Naive B cell (primary cell): ENCODE results near the gene AFAP1L1. TPM values are rescaled to one million over a fixed set of nuclear protein-coding genes. Genes with fewer than 3 reads are reported as not detected.

Experiments
- polyA plus RNA-seq, 6 donors: library from polyadenylated mRNA; unstranded; fragments of 300-500 nt; fragmentation: Illumina TruSeq; gene quantifications; one replicate each; pipeline ENCODE4 v1.2.3, GENCODE V29; 2021; ENCODE audit warnings: low read depth in 6 of 6

Gene AFAP1L1
- polyA plus RNA-seq, 6 donors from 2014 or later = 0.27 to 0.31 TPM; not detected in 4

Other genes with a start within 250 kb of the AFAP1L1 start
- gene SH3TC2, start 208.8 kb upstream of the AFAP1L1 start, polyA plus RNA-seq = under 1 TPM in 1 of 6 donors, not detected in 5; 0.11 TPM
- under 1 TPM in 3 of 6 donors, not detected in 3; 0.17 to 0.74 (median 0.21) TPM for gene ABLIM3, start 130.4 kb upstream of the AFAP1L1 start, polyA plus RNA-seq
- 1 to 10 TPM in 5 of 6 donors, under 1 TPM in 1; 0.49 to 3.4 (median 2.0) TPM for gene GRPEL2, start 73.6 kb downstream of the AFAP1L1 start, polyA plus RNA-seq
- gene PCYOX1L, start 86.2 kb downstream of the AFAP1L1 start, polyA plus RNA-seq = 1 to 10 TPM; 5.4 to 9.2 (median 8.0) TPM
- gene IL17B, start 107.4 kb downstream of the AFAP1L1 start, polyA plus RNA-seq = not detected